GM21423 (cell line): ENCODE measurements around the gene TMEM253.

ENCODE experiments used
- ATAC-seq: cut with Tn5 transposase; IDR thresholded peaks from one replicate; pipeline ENCODE4 v1.9.1; 2021; ENCODE audit warnings: mild to moderate bottlenecking, moderate library complexity; ENCODE audit not compliant: unreplicated experiment

Gene TMEM253

GRCh38 chr14:21103710-21104447 is 3.0 kb downstream of the TMEM253 start:
- peak; percentile 89 for ATAC-seq

GRCh38 chr14:21104448-21105060 is 3.7 kb downstream of the TMEM253 start:
- peak; percentile 37 for ATAC-seq

- no peak for ATAC-seq
Observed at GRCh38 chr14:21105095-21105494, 4.2 kb downstream of the TMEM253 start.

GRCh38 chr14:21106176-21106497 is 5.3 kb downstream of the TMEM253 start:
- ATAC-seq: no peak

GRCh38 chr14:21106498-21107282 is 5.8 kb downstream of the TMEM253 start:
- ATAC-seq: no peak

GRCh38 chr14:21107283-21107800 is 6.5 kb downstream of the TMEM253 start:
- no peak for ATAC-seq

- no peak for ATAC-seq
Observed at GRCh38 chr14:21108791-21109190, 7.9 kb downstream of the TMEM253 start.

GRCh38 chr14:21109377-21110138 is 8.7 kb downstream of the TMEM253 start:
- no peak for ATAC-seq

GRCh38 chr14:21112255-21112654 is 11.4 kb downstream of the TMEM253 start:
- no peak for ATAC-seq

- no peak for ATAC-seq
Observed at GRCh38 chr14:21113369-21113768, 12.5 kb downstream of the TMEM253 start.

- ATAC-seq: no peak
Observed at GRCh38 chr14:21118933-21119332, 18.1 kb downstream of the TMEM253 start.

- no peak for ATAC-seq
Observed at GRCh38 chr14:21120686-21121085, 19.8 kb downstream of the TMEM253 start.

GRCh38 chr14:21121122-21121521 is 20.3 kb downstream of the TMEM253 start:
- no peak for ATAC-seq

- no peak for ATAC-seq
Observed at GRCh38 chr14:21123429-21123828, 22.6 kb downstream of the TMEM253 start.

GRCh38 chr14:21133901-21134300 is 33.0 kb downstream of the TMEM253 start:
- ATAC-seq: no peak

GRCh38 chr14:21136024-21136423 is 35.2 kb downstream of the TMEM253 start:
- ATAC-seq: no peak

- no peak for ATAC-seq
Observed at GRCh38 chr14:21142357-21142756, 41.5 kb downstream of the TMEM253 start.

GRCh38 chr14:21145437-21145836 is 44.6 kb downstream of the TMEM253 start:
- ATAC-seq: no peak

- no peak for ATAC-seq
Observed at GRCh38 chr14:21149641-21150367, 48.9 kb downstream of the TMEM253 start.
